DND-41 (cell line): ENCODE measurements around the gene RIOK3.
"Not testable (repeated sequence)": the region's sequence is repeated elsewhere in the genome, so short reads cannot be mapped to it uniquely, and the experiment has no call there.

Source experiments
- ATAC-seq: fragments of 200-7000 bp; cut with Tn5 transposase; 3 replicates; pipeline ENCODE4 v1.9.1; 2021; ENCODE audit warnings: low read depth; ENCODE audit not compliant: insufficient read depth
- DNase-seq: peaks from one replicate; pipeline ENCODE4 v3.0.0-alpha.2; 2020
- H2AFZ ChIP-seq: 2 replicates; pipeline ENCODE4 v1.6.0; 2012; ENCODE audit warnings: low read depth, low read length
- H3K27ac ChIP-seq: 2 replicates; pipeline ENCODE4 v1.5.1; 2012; ENCODE audit warnings: low read length, inconsistent platforms
- H3K27me3 ChIP-seq: fragments of 200-600 bp; sonication (generic); 2 replicates; pipeline ENCODE4 v1.6.0; 2012; ENCODE audit warnings: low read length, mild to moderate bottlenecking, inconsistent platforms; ENCODE audit not compliant: insufficient read depth, poor library complexity
- H3K36me3 ChIP-seq: 2 replicates; pipeline ENCODE4 v1.5.1; 2012; ENCODE audit warnings: low read length, inconsistent platforms; ENCODE audit not compliant: insufficient read depth
- H3K4me1 ChIP-seq: 2 replicates; pipeline ENCODE4 v1.5.1; 2012; ENCODE audit warnings: mild to moderate bottlenecking, low read length; ENCODE audit not compliant: insufficient read depth
- H3K4me2 ChIP-seq: 2 replicates; pipeline ENCODE4 v1.6.0; 2012; ENCODE audit warnings: mild to moderate bottlenecking, moderate library complexity, low read length, inconsistent platforms; ENCODE audit not compliant: insufficient read depth
- H3K4me3 ChIP-seq, 2 experiments: fragments of 200-600 bp in 1 of 2; shearing (Covaris generic) in 1 of 2; 2 replicates each; pipeline ENCODE4 v1.5.1; 2012 to 2016; ENCODE audit warnings: inconsistent platforms in 2 of 2, low read length in 2 of 2, mild to moderate bottlenecking in 2 of 2, low read depth in 1 of 2, moderate library complexity in 1 of 2
- H3K79me2 ChIP-seq: 2 replicates; pipeline ENCODE4 v1.6.0; 2012; ENCODE audit warnings: low read length, inconsistent platforms; ENCODE audit not compliant: insufficient read depth
- H3K9ac ChIP-seq: 2 replicates; pipeline ENCODE4 v1.6.0; 2012; ENCODE audit warnings: low read depth, mild to moderate bottlenecking, inconsistent platforms, low read length, moderate library complexity
- H3K9me3 ChIP-seq: 2 replicates; pipeline ENCODE4 v1.5.1; 2012; ENCODE audit warnings: low read length, moderate library complexity, mild to moderate bottlenecking, inconsistent platforms; ENCODE audit not compliant: insufficient read depth, severe bottlenecking
- H4K20me1 ChIP-seq: 2 replicates; pipeline ENCODE4 v1.6.0; 2012; ENCODE audit warnings: low read length; ENCODE audit not compliant: insufficient read depth
- EZH2 ChIP-seq: IDR thresholded peaks from 3 replicates; pipeline ENCODE4 v1.6.1; 2012; ENCODE audit warnings: borderline replicate concordance, low read depth, mild to moderate bottlenecking, moderate library complexity, low read length, inconsistent platforms; ENCODE audit not compliant: severe bottlenecking
- TF ChIP-seq, protein P1 (sequence below): IDR thresholded peaks from 2 replicates; pipeline ENCODE4 v1.5.1; 2012; ENCODE audit warnings: borderline replicate concordance, low read length, moderate library complexity, mild to moderate bottlenecking; ENCODE audit not compliant: poor library complexity, severe bottlenecking; ENCODE audit errors: extremely low read depth

RIOK3 gene

GRCh38 chr18:23506393-23506792, 53.3 kb downstream of the RIOK3 start:
- no peak for TF ChIP-seq EZH2
- TF ChIP-seq, protein P1, sequence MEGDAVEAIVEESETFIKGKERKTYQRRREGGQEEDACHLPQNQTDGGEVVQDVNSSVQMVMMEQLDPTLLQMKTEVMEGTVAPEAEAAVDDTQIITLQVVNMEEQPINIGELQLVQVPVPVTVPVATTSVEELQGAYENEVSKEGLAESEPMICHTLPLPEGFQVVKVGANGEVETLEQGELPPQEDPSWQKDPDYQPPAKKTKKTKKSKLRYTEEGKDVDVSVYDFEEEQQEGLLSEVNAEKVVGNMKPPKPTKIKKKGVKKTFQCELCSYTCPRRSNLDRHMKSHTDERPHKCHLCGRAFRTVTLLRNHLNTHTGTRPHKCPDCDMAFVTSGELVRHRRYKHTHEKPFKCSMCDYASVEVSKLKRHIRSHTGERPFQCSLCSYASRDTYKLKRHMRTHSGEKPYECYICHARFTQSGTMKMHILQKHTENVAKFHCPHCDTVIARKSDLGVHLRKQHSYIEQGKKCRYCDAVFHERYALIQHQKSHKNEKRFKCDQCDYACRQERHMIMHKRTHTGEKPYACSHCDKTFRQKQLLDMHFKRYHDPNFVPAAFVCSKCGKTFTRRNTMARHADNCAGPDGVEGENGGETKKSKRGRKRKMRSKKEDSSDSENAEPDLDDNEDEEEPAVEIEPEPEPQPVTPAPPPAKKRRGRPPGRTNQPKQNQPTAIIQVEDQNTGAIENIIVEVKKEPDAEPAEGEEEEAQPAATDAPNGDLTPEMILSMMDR, result no peak
- DNase-seq (no peak), ATAC-seq (no peak)
- H3K79me2 ChIP-seq, result peaks cover 42% of the 10 kb centered on the region
- no peak overlapping the region for H3K4me3 ChIP-seq
- H3K4me1 ChIP-seq, result peaks cover 39% of the 10 kb centered on the region
- H3K4me2 ChIP-seq, result 0 out of 2 replicates have a peak overlapping the region, but pooled peaks have one; percentile 24
- no peaks in the 10 kb centered on the region for H3K27me3 ChIP-seq
- H4K20me1 ChIP-seq, result peaks cover 9% of the 10 kb centered on the region; the same call in 1 of the 2 replicates
- H3K9me3 ChIP-seq, result no peaks in the 10 kb centered on the region
- no peak overlapping the region for H3K9ac ChIP-seq
- peaks cover 52% of the 10 kb centered on the region for H3K36me3 ChIP-seq
- no peak overlapping the region for H2AFZ ChIP-seq
- H3K27ac ChIP-seq, result no peak overlapping the region

DNA sequence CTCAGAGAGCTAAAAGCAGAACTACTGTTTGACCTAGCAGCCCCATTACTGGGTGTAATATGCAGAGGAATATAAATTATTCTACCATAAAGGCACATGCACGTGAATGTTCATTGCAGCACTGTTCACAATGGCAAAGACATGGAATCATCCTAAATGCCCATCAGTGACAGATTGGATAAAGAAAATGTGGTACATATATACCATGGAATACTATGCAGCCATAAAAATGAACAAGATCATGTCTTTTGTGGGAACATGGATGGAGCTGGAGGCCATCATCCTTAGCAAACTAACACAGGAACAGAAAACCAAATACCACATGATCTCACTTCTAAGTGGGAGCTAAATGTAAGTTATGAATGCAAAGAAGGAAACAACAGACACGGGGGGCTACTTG, 57.8 kb downstream of the RIOK3 start:
- H4K20me1 ChIP-seq, H3K4me3 ChIP-seq, H3K27ac ChIP-seq, ATAC-seq, H3K4me1 ChIP-seq, H3K27me3 ChIP-seq, H3K9ac ChIP-seq, H2AFZ ChIP-seq, H3K9me3 ChIP-seq, DNase-seq, H3K4me2 ChIP-seq: not testable (repeated sequence)
- H3K36me3 ChIP-seq, result peaks cover 70% of the 10 kb centered on the region
- H3K79me2 ChIP-seq, result peaks cover 19% of the 10 kb centered on the region

- H3K27ac ChIP-seq, H3K4me1 ChIP-seq, ATAC-seq, H3K4me2 ChIP-seq, H3K9me3 ChIP-seq, DNase-seq, H3K9ac ChIP-seq, H3K27me3 ChIP-seq, H2AFZ ChIP-seq, H3K4me3 ChIP-seq, H4K20me1 ChIP-seq, H3K79me2 ChIP-seq: not testable (repeated sequence)
- H3K36me3 ChIP-seq, result peaks cover 72% of the 10 kb centered on the region
These were observed 59.1 kb downstream of the RIOK3 start for GRCh38 chr18:23512216-23512615.

- peaks cover 72% of the 10 kb centered on the region for H3K36me3 ChIP-seq
- no peak overlapping the region for H3K27ac ChIP-seq
- H3K4me1 ChIP-seq, result 0 out of 2 replicates have a peak, but pooled peaks cover 2% of the 10 kb centered on the region
These were observed 59.6 kb downstream of the RIOK3 start for GRCh38 chr18:23512641-23513040.

More at GRCh38 chr18:23512641-23513040, 59.6 kb downstream of the RIOK3 start:
- DNase-seq (no peak), ATAC-seq (no peak)
- peaks cover 5% of the 10 kb centered on the region; the same call in 1 of the 2 replicates for H3K79me2 ChIP-seq
- TF ChIP-seq, protein P1, result no peak
- no peak for TF ChIP-seq EZH2
- H4K20me1 ChIP-seq, result no peaks in the 10 kb centered on the region
- H3K9me3 ChIP-seq, result no peaks in the 10 kb centered on the region
- no peaks in the 10 kb centered on the region for H3K27me3 ChIP-seq
- H3K9ac ChIP-seq, result no peak overlapping the region
- H3K4me2 ChIP-seq, result no peak overlapping the region
- no peak overlapping the region for H2AFZ ChIP-seq
- no peak overlapping the region for H3K4me3 ChIP-seq
